Smooth muscle cell (in vitro differentiated cells): ENCODE measurements around the gene HBM. TPM values are rescaled to one million over a fixed set of nuclear protein-coding genes. Genes with fewer than 3 reads are reported as not detected.

Experiments
- DNase-seq: peaks from one replicate; lab custom pipeline; 2025; ENCODE audit not compliant: unreplicated experiment; lab: John Stamatoyannopoulos, UW
- H2AFZ ChIP-seq: fragments of 200-600 bp; sonication (generic); 2 replicates; pipeline ENCODE4 v1.6.0; 2016; ENCODE audit warnings: antibody characterized with exemption, low read depth, mild to moderate bottlenecking
- H3F3A ChIP-seq: fragments of 200-600 bp; sonication (generic); 2 replicates; pipeline ENCODE4 v1.6.0; 2017; ENCODE audit warnings: antibody characterized with exemption, low read depth
- H3K27ac ChIP-seq: fragments of 200-600 bp; sonication (generic); 2 replicates; pipeline ENCODE4 v1.5.1; 2016; ENCODE audit warnings: low read depth, mild to moderate bottlenecking
- H3K27me3 ChIP-seq: fragments of 200-600 bp; sonication (generic); 2 replicates; pipeline ENCODE4 v1.6.1; 2016; ENCODE audit warnings: low read depth, mild to moderate bottlenecking
- H3K36me3 ChIP-seq: fragments of 200-600 bp; sonication (generic); 2 replicates; pipeline ENCODE4 v1.5.1; 2016; ENCODE audit warnings: low read depth
- H3K4me1 ChIP-seq: fragments of 200-600 bp; sonication (generic); 2 replicates; pipeline ENCODE4 v1.5.1; 2016; ENCODE audit warnings: low read depth
- H3K4me2 ChIP-seq: fragments of 200-600 bp; sonication (generic); 2 replicates; pipeline ENCODE4 v1.6.0; 2016; ENCODE audit warnings: mild to moderate bottlenecking
- H3K4me3 ChIP-seq: fragments of 200-600 bp; sonication (generic); 2 replicates; pipeline ENCODE4 v1.5.1; 2016; ENCODE audit warnings: mild to moderate bottlenecking
- H3K79me2 ChIP-seq: fragments of 200-600 bp; sonication (generic); 2 replicates; pipeline ENCODE4 v1.6.0; 2016; ENCODE audit warnings: low read depth, mild to moderate bottlenecking
- H3K9ac ChIP-seq: fragments of 200-600 bp; sonication (generic); 2 replicates; pipeline ENCODE4 v1.6.0; 2016; ENCODE audit warnings: low read depth
- H3K9me3 ChIP-seq: fragments of 200-600 bp; sonication (generic); replicated peaks from 2 replicates; pipeline ENCODE4 v1.5.1; 2016; ENCODE audit warnings: low read depth
- H4K20me1 ChIP-seq: fragments of 200-600 bp; sonication (generic); 2 replicates; pipeline ENCODE4 v1.6.0; 2016; ENCODE audit warnings: low read depth
- WGBS: methylation state at CpG from one replicate; pipeline ENCODE4 v1.1.7; 2016; ENCODE audit warnings: low lambda C conversion rate; 5-methylcytosine and 5-hydroxymethylcytosine counted together
- polyA plus RNA-seq: library from polyadenylated mRNA; unstranded; fragments of >200 nt; fragmentation: Nextera tagmentation; extraction: Ambion mirVana; gene quantifications from 2 replicates; pipeline ENCODE4 v1.2.1, GENCODE V29; 2016
- total RNA-seq: library from RNA; depleted of rRNA; stranded (reverse); fragments of >200 nt; gene quantifications from 2 replicates; pipeline ENCODE4 v1.2.3, GENCODE V29; 2014
- TF ChIP-seq, protein P1 (sequence below): fragments of 200-600 bp; sonication (generic); IDR thresholded peaks from 2 replicates; pipeline ENCODE4 v1.5.1; 2017; ENCODE audit warnings: borderline replicate concordance, mild to moderate bottlenecking, antibody characterized with exemption; ENCODE audit not compliant: insufficient read depth, poor library complexity, severe bottlenecking

The HBM gene
- total and polyA plus RNA-seq, 2 experiments from 2014 or later, result not detected

DNA sequence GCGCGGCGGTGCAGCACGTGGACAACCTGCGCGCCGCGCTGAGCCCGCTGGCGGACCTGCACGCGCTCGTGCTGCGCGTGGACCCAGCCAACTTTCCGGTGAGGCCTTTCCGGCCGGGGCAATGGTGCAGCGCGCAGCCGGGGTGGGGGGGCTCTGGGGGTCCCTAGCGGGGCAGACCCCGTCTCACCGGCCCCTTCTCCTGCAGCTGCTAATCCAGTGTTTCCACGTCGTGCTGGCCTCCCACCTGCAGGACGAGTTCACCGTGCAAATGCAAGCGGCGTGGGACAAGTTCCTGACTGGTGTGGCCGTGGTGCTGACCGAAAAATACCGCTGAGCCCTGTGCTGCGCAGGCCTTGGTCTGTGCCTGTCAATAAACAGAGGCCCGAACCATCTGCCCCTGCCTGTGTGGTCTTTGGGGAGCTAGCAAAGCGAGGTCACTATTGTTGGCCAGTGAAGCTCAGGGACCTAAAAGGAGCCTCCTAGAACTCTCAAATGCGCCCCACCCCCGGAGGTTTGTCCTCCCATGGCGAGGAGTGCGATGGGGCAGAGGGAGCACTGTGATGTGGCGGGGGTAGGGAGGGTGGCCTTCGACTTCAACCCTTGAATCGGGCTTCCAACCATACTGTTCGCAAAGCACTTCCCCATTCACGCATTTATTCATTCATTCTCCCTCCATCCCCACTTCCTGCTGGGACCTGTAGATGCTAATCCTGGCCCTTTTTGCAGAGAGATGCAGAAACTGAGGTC is 770 bp downstream of the HBM start:
- peaks cover 5% of the 10 kb centered on the region for H3K4me1 ChIP-seq
- no peaks in the 10 kb centered on the region for H4K20me1 ChIP-seq
- no peak overlapping the region for H3K4me3 ChIP-seq
- no peaks in the 10 kb centered on the region for H3K36me3 ChIP-seq
- DNase-seq, result no peak
- no peak overlapping the region for H3K27ac ChIP-seq
- no peak overlapping the region for H2AFZ ChIP-seq
- H3K9me3 ChIP-seq, result no peaks in the 10 kb centered on the region
- H3K9ac ChIP-seq, result no peak overlapping the region
- TF ChIP-seq, protein P1, sequence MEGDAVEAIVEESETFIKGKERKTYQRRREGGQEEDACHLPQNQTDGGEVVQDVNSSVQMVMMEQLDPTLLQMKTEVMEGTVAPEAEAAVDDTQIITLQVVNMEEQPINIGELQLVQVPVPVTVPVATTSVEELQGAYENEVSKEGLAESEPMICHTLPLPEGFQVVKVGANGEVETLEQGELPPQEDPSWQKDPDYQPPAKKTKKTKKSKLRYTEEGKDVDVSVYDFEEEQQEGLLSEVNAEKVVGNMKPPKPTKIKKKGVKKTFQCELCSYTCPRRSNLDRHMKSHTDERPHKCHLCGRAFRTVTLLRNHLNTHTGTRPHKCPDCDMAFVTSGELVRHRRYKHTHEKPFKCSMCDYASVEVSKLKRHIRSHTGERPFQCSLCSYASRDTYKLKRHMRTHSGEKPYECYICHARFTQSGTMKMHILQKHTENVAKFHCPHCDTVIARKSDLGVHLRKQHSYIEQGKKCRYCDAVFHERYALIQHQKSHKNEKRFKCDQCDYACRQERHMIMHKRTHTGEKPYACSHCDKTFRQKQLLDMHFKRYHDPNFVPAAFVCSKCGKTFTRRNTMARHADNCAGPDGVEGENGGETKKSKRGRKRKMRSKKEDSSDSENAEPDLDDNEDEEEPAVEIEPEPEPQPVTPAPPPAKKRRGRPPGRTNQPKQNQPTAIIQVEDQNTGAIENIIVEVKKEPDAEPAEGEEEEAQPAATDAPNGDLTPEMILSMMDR, result no peak
- H3F3A ChIP-seq, result no peaks in the 10 kb centered on the region
- H3K79me2 ChIP-seq, result no peaks in the 10 kb centered on the region
- no peak overlapping the region for H3K4me2 ChIP-seq
- H3K27me3 ChIP-seq, result peaks cover 73% of the 10 kb centered on the region
- WGBS, result 20% methylated on average over 45 of the region's 45 CpGs

- Histone ChIP-seq H3K4me3 (no peak overlapping the region), H3K4me1 (peaks cover 5% of the 10 kb centered on the region), H3K27ac (no peak overlapping the region), H3K27me3 (peaks cover 74% of the 10 kb centered on the region), H2AFZ (no peak overlapping the region), H3K9ac (no peak overlapping the region), H3K9me3 (no peaks in the 10 kb centered on the region), H3K79me2 (no peaks in the 10 kb centered on the region), H3F3A (no peaks in the 10 kb centered on the region), H4K20me1 (no peaks in the 10 kb centered on the region), H3K36me3 (no peaks in the 10 kb centered on the region), H3K4me2 (no peak overlapping the region)
- no peak for DNase-seq
- TF ChIP-seq, protein P1, result no peak
- WGBS, result 46% methylated on average over 11 of the region's 11 CpGs
These were observed 1.4 kb downstream of the HBM start for GRCh38 chr16:167122-167690.

GRCh38 chr16:168424-168823 is 2.6 kb downstream of the HBM start:
- 84% methylated on average over 6 of the region's 6 CpGs for WGBS
- Histone ChIP-seq H3K9ac (no peak overlapping the region), H3K4me2 (no peak overlapping the region), H3K27me3 (peaks cover 73% of the 10 kb centered on the region), H3K9me3 (no peaks in the 10 kb centered on the region), H4K20me1 (no peaks in the 10 kb centered on the region), H3K4me1 (peaks cover 5% of the 10 kb centered on the region), H3K27ac (no peak overlapping the region), H3K36me3 (no peaks in the 10 kb centered on the region), H3K79me2 (no peaks in the 10 kb centered on the region), H3F3A (no peaks in the 10 kb centered on the region), H3K4me3 (no peak overlapping the region), H2AFZ (no peak overlapping the region)
- DNase-seq, result no peak
- TF ChIP-seq, protein P1, result no peak
